Hepatocyte (in vitro differentiated cells): Measurements from ENCODE around the gene MRPL19. TPM values are rescaled to one million over a fixed set of nuclear protein-coding genes. Genes with fewer than 3 reads are reported as not detected.

Experiments used
- DNase-seq: peaks from one replicate; pipeline ENCODE4 v3.0.0-alpha.2; 2016; ENCODE audit warnings: low spot score
- H2AFZ ChIP-seq: fragments of 200-600 bp; sonication (generic); 2 replicates; pipeline ENCODE4 v1.6.0; 2016; ENCODE audit warnings: antibody characterized with exemption, mild to moderate bottlenecking
- H3K27ac ChIP-seq: fragments of 200-600 bp; sonication (generic); 2 replicates; pipeline ENCODE4 v1.5.1; 2016; ENCODE audit warnings: mild to moderate bottlenecking
- H3K27me3 ChIP-seq: fragments of 200-600 bp; sonication (generic); 2 replicates; pipeline ENCODE4 v1.6.1; 2016
- H3K36me3 ChIP-seq: fragments of 200-600 bp; sonication (generic); replicated peaks from 2 replicates; pipeline ENCODE4 v1.5.1; 2016; ENCODE audit warnings: low read depth; ENCODE audit not compliant: insufficient read depth
- H3K4me1 ChIP-seq: fragments of 200-600 bp; sonication (generic); 2 replicates; pipeline ENCODE4 v1.5.1; 2016; ENCODE audit warnings: mild to moderate bottlenecking, moderate library complexity; ENCODE audit not compliant: insufficient read depth
- H3K4me2 ChIP-seq: fragments of 200-600 bp; sonication (generic); 2 replicates; pipeline ENCODE4 v1.6.0; 2016
- H3K4me3 ChIP-seq: fragments of 200-600 bp; sonication (generic); 2 replicates; pipeline ENCODE4 v1.5.1; 2016; ENCODE audit warnings: mild to moderate bottlenecking
- H3K79me2 ChIP-seq: fragments of 200-600 bp; sonication (generic); 2 replicates; pipeline ENCODE4 v1.6.0; 2017; ENCODE audit warnings: mild to moderate bottlenecking
- H3K9me2 ChIP-seq: fragments of 200-600 bp; sonication (generic); replicated peaks from 2 replicates; pipeline ENCODE4 v1.6.0; 2017; ENCODE audit warnings: mild to moderate bottlenecking; ENCODE audit not compliant: insufficient read depth
- H3K9me3 ChIP-seq: fragments of 200-600 bp; sonication (generic); 2 replicates; pipeline ENCODE4 v1.5.1; 2016; ENCODE audit warnings: low read depth, mild to moderate bottlenecking
- H4K20me1 ChIP-seq: fragments of 200-600 bp; sonication (generic); 2 replicates; pipeline ENCODE4 v1.6.0; 2016; ENCODE audit warnings: mild to moderate bottlenecking; ENCODE audit not compliant: insufficient read depth, poor library complexity, severe bottlenecking
- EZH2 ChIP-seq: fragments of 200-600 bp; sonication (generic); IDR thresholded peaks from 2 replicates; pipeline ENCODE4 v1.6.1; 2016; ENCODE audit warnings: antibody characterized with exemption, mild to moderate bottlenecking, borderline replicate concordance
- EZH2phosphoT487 ChIP-seq: fragments of 200-600 bp; sonication (generic); IDR thresholded peaks from one replicate; pipeline ENCODE4 v1.6.1; 2018; ENCODE audit warnings: antibody characterized with exemption, mild to moderate bottlenecking, low read depth, moderate library complexity; ENCODE audit not compliant: unreplicated experiment, severe bottlenecking
- WGBS: methylation state at CpG from one replicate; pipeline ENCODE4 v1.1.6; 2016; ENCODE audit warnings: low lambda C conversion rate; ENCODE audit errors: missing lambda C conversion rate; 5-methylcytosine and 5-hydroxymethylcytosine counted together
- polyA plus RNA-seq: library from polyadenylated mRNA; unstranded; fragments of >200 nt; fragmentation: Nextera tagmentation; extraction: Ambion mirVana; gene quantifications from 2 replicates; pipeline ENCODE4 v1.2.1, GENCODE V29; 2016
- total RNA-seq: library from RNA; depleted of rRNA; stranded (reverse); fragments of >200 nt; gene quantifications from 2 replicates; pipeline ENCODE4 v1.2.3, GENCODE V29; 2014
- TF ChIP-seq, protein P1 (sequence below): fragments of 200-600 bp; sonication (generic); IDR thresholded peaks from 2 replicates; pipeline ENCODE4 v1.5.1; 2016; ENCODE audit warnings: antibody characterized with exemption, mild to moderate bottlenecking; ENCODE audit not compliant: poor library complexity

The MRPL19 gene
- total RNA-seq (60.9 and 68.7 TPM in 2 replicates), polyA plus RNA-seq (47.9 and 54.3 TPM in 2 replicates)

DNA sequence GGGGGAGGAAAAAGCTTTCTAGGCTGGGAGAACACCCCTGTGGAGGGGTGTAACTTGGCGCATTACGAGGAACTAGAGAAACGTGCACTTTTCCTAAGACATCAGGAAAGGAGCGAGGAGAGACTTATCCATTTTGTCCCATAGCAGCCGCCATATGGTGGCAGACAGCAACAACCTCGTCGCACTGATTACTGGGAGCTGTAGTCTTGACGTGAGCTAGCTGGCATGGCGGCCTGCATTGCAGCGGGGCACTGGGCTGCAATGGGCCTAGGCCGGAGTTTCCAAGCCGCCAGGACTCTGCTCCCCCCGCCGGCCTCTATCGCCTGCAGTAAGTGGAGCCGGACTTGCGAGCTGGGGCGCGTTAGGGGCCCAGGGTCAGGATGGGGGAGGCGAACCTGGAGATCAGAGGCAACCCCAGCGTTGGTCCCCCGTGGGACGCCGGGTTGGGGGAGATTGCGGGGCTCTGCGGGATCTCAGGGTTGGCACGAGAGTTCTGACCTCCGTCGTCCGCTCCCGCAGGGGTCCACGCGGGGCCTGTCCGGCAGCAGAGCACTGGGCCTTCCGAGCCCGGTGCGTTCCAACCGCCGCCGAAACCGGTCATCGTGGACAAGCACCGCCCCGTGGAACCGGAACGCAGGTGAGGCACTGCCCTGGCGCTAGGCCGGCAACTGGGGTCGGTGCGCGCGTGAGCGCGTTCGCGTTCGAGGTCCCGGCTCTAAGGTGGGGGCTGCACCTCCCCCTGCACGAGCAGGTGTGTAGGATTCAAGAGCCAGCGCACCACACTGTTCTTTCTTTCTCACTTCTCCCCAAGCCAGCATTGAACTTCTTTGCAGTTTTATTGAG is at the start of gene MRPL19:
Gene MRPL19, plus strand, starts transcription at position 201 of the 843 bp plus-strand sequence. Its CDS starts 25 bp downstream, at position 226.
- Histone ChIP-seq H3K27ac (peak within 1 kb of the TSS; percentile 84), H3K27me3 (no peaks in the 10 kb centered on the region), H3K9me3 (no peaks in the 10 kb centered on the region), H4K20me1 (no peaks in the 10 kb centered on the region), H3K36me3 (no peaks in the 10 kb centered on the region), H3K9me2 (no peaks in the 10 kb centered on the region), H3K79me2 (peaks cover 32% of the 10 kb centered on the region), H2AFZ (peak within 1 kb of the TSS; percentile 98), H3K4me2 (peak within 1 kb of the TSS; percentile 90), H3K4me3 (peak within 1 kb of the TSS; percentile 93), H3K4me1 (peaks cover 5% of the 10 kb centered on the region)
- DNase-seq: peak; percentile 92
- WGBS: under 1% methylated on average over 55 of the region's 60 CpGs
- no peak for TF ChIP-seq EZH2
- TF ChIP-seq, protein P1, sequence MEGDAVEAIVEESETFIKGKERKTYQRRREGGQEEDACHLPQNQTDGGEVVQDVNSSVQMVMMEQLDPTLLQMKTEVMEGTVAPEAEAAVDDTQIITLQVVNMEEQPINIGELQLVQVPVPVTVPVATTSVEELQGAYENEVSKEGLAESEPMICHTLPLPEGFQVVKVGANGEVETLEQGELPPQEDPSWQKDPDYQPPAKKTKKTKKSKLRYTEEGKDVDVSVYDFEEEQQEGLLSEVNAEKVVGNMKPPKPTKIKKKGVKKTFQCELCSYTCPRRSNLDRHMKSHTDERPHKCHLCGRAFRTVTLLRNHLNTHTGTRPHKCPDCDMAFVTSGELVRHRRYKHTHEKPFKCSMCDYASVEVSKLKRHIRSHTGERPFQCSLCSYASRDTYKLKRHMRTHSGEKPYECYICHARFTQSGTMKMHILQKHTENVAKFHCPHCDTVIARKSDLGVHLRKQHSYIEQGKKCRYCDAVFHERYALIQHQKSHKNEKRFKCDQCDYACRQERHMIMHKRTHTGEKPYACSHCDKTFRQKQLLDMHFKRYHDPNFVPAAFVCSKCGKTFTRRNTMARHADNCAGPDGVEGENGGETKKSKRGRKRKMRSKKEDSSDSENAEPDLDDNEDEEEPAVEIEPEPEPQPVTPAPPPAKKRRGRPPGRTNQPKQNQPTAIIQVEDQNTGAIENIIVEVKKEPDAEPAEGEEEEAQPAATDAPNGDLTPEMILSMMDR: no peak
- TF ChIP-seq EZH2phosphoT487: no peak

- H3K27ac ChIP-seq: no peak overlapping the region
- WGBS: 90% methylated on average over 4 of the region's 4 CpGs
Observed at GRCh38 chr2:75596784-75597183, 49.8 kb upstream of the MRPL19 start.

GRCh38 chr2:75597949-75598348 is 48.6 kb upstream of the MRPL19 start:
- no peak overlapping the region for H2AFZ ChIP-seq
- H3K79me2 ChIP-seq: no peaks in the 10 kb centered on the region
- H3K9me2 ChIP-seq: no peaks in the 10 kb centered on the region
- WGBS: 97% methylated on average over 19 of the region's 20 CpGs
- TF ChIP-seq, protein P1: no peak
- TF ChIP-seq EZH2phosphoT487: no peak
- TF ChIP-seq EZH2: no peak
- H3K9me3 ChIP-seq: no peaks in the 10 kb centered on the region
- no peak overlapping the region for H3K4me2 ChIP-seq
- H3K27me3 ChIP-seq: no peaks in the 10 kb centered on the region
- no peaks in the 10 kb centered on the region for H3K36me3 ChIP-seq
- no peak overlapping the region for H3K4me3 ChIP-seq
- no peaks in the 10 kb centered on the region for H4K20me1 ChIP-seq
- no peak overlapping the region for H3K27ac ChIP-seq
- DNase-seq: no peak
- H3K4me1 ChIP-seq: peaks cover 6% of the 10 kb centered on the region

More at GRCh38 chr2:75596784-75597183, 49.8 kb upstream of the MRPL19 start:
- H3K9me2 ChIP-seq: no peaks in the 10 kb centered on the region
- no peaks in the 10 kb centered on the region for H4K20me1 ChIP-seq
- H3K79me2 ChIP-seq: no peaks in the 10 kb centered on the region
- H3K9me3 ChIP-seq: no peaks in the 10 kb centered on the region
- H3K36me3 ChIP-seq: no peaks in the 10 kb centered on the region
- TF ChIP-seq, protein P1: no peak
- TF ChIP-seq EZH2: no peak
- TF ChIP-seq EZH2phosphoT487: no peak
- H3K4me1 ChIP-seq: no peaks in the 10 kb centered on the region
- H3K4me3 ChIP-seq: no peak overlapping the region
- no peak overlapping the region for H3K4me2 ChIP-seq
- DNase-seq: no peak
- H2AFZ ChIP-seq: no peak overlapping the region
- no peaks in the 10 kb centered on the region for H3K27me3 ChIP-seq
